Right lobe of liver (tissue), 4 donors: ENCODE results near the gene IL19.

Source experiments
- POLR2A ChIP-seq: fragments of 450-650 bp; IDR thresholded peaks from one replicate; pipeline ENCODE4 v1.6.1; 2017; ENCODE audit warnings: antibody characterized with exemption, mild to moderate bottlenecking
- TF ChIP-seq, protein P1 (sequence below), 4 donors: fragments of 200-600 bp in 3 of 4; fragments of 450-650 bp in 1 of 4; IDR thresholded peaks; one replicate each; pipeline versions ENCODE4 v1.5.1 to v1.8.0; 2016 to 2022; ENCODE audit warnings: antibody characterized with exemption in 4 of 4, mild to moderate bottlenecking in 2 of 4
- donor health status: DM: no; HTN: no; CAD: no.
- donor health status: DM: no; HTN: no; CAD: no.
- donor health status: DM: no; HTN: yes; CAD: no.

GRCh38 chr1:206872139-206872538 lies 101.6 kb downstream of the IL19 start:
- TF ChIP-seq, protein P1, sequence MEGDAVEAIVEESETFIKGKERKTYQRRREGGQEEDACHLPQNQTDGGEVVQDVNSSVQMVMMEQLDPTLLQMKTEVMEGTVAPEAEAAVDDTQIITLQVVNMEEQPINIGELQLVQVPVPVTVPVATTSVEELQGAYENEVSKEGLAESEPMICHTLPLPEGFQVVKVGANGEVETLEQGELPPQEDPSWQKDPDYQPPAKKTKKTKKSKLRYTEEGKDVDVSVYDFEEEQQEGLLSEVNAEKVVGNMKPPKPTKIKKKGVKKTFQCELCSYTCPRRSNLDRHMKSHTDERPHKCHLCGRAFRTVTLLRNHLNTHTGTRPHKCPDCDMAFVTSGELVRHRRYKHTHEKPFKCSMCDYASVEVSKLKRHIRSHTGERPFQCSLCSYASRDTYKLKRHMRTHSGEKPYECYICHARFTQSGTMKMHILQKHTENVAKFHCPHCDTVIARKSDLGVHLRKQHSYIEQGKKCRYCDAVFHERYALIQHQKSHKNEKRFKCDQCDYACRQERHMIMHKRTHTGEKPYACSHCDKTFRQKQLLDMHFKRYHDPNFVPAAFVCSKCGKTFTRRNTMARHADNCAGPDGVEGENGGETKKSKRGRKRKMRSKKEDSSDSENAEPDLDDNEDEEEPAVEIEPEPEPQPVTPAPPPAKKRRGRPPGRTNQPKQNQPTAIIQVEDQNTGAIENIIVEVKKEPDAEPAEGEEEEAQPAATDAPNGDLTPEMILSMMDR (IDR thresholded peaks at IDR 0.05), result no peak
- TF ChIP-seq POLR2A, result no peak
